Measurements from ENCODE around the gene MARCHF9. TPM values are rescaled to one million over a fixed set of nuclear protein-coding genes. Genes with fewer than 3 reads are reported as not detected.

MARCHF9 gene
- total and polyA plus RNA-seq, 2 donors (not counting 1 experiment from before 2014, with no cell fraction given) = 3.8 to 4.8 TPM

DNA sequence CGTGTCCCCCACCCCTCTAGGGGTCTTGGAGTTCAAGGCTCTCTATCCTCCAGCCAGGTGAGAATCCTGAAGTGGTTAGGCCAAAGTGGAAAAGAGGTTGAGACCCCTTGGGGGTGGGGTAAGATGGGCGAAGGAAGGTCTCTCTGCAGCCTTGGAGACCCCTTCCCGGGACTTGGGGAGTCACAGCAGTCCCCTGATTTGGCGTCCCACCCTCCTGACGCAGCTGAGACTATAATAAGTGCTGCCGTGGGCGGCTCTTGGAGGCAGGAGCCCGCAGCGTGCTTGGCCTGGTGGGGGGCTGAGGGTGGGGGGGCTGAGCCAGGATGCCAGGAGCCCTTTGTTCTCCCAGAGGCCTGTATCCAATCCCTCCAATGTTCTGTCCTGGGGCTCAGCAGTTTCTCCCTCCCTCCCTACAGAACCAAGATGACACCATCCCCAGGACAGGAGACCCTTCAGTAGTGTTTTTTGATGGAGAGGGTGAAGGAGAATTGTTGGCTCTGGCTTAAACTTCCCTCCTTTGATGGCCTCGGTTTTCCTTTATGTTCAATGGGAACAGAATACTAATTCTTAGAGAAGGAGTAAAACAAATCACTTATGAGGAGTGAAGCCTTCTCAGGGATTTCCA, 14.9 kb upstream of the MARCHF9 start:
- no peak overlapping the region for H3K27ac ChIP-seq (ENCODE audit: insufficient read depth, low read length)
- H3K4me1 ChIP-seq (ENCODE audit: control insufficient read depth, extremely low read depth, insufficient read depth, low read length) = peaks cover 3% of the 10 kb centered on the region
- no peak overlapping the region for H2AFZ ChIP-seq (ENCODE audit: low read length)
- no peaks in the 10 kb centered on the region for H4K20me1 ChIP-seq (ENCODE audit: control insufficient read depth, extremely low read depth, insufficient read depth, low read length)
- DNase-seq (ENCODE audit: low read depth in 2 of 2) = no peak
- H3K36me3 ChIP-seq (ENCODE audit: control insufficient read depth, insufficient read depth, low read length) = no peaks in the 10 kb centered on the region
- H3K4me2 ChIP-seq (ENCODE audit: extremely low read depth, insufficient read depth, low read length) = no peak overlapping the region
- no peaks in the 10 kb centered on the region for H3K79me2 ChIP-seq (ENCODE audit: control insufficient read depth, insufficient read depth, low read length)
- TF ChIP-seq, protein P1, sequence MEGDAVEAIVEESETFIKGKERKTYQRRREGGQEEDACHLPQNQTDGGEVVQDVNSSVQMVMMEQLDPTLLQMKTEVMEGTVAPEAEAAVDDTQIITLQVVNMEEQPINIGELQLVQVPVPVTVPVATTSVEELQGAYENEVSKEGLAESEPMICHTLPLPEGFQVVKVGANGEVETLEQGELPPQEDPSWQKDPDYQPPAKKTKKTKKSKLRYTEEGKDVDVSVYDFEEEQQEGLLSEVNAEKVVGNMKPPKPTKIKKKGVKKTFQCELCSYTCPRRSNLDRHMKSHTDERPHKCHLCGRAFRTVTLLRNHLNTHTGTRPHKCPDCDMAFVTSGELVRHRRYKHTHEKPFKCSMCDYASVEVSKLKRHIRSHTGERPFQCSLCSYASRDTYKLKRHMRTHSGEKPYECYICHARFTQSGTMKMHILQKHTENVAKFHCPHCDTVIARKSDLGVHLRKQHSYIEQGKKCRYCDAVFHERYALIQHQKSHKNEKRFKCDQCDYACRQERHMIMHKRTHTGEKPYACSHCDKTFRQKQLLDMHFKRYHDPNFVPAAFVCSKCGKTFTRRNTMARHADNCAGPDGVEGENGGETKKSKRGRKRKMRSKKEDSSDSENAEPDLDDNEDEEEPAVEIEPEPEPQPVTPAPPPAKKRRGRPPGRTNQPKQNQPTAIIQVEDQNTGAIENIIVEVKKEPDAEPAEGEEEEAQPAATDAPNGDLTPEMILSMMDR (conservative IDR thresholded peaks at IDR 0.05 in 1 of 2, IDR thresholded peaks at IDR 0.05 in 1 of 2; ENCODE audit: low read depth in 1 of 2, low read length in 2 of 2) = no peak
- TF ChIP-seq EZH2 (IDR thresholded peaks at IDR 0.05; ENCODE audit: low read length, missing control alignments) = no peak
- no peaks in the 10 kb centered on the region for H3K9me3 ChIP-seq (ENCODE audit: control insufficient read depth, insufficient read depth, low read depth, low read length)
- no peak overlapping the region for H3K9ac ChIP-seq (ENCODE audit: insufficient read depth, low read length)
- H3K4me3 ChIP-seq (replicated peaks in 1 of 4; ENCODE audit: control extremely low read depth in 1 of 4, insufficient read depth in 1 of 4, low read depth in 3 of 4, low read length in 4 of 4) = no peak overlapping the region
- H3K27me3 ChIP-seq (ENCODE audit: control insufficient read depth, insufficient read depth, low read length) = peaks cover 59% of the 10 kb centered on the region

DNA sequence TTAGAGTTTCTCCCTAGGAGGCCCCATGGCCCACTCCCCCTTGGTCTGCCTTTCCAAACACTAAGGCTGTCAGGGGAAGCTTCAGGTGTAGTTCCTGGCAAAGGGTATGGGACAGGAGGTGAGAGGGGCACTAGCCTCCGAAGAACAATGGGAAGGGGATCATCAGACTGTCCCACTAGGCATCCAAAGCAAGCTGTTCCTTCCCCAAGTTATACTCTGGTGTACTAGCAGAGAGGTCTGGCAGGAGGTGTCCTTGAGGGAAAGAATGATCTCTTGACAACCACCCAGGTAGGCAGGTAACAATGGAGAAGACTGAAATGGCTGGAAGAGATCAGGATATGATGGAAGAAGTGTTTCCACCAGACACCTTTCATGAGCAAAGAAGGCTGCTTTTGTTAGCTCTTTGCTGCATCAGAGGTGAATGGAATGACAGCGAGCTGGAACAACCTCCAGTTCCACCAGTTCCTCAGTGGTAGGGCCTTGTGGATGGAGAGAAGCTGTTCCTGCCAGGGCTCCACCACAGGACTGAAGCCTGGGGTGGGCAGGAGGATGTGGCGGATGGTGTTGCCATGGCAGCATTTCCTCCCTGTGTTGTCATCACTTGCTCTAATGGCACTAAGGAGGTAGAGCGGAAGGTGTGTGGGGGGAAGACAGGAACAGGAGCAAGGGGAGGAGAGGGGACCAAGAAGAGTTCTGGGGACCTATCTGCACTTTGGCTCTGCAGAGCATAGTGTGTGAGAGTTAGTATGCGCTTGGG, 14.1 kb upstream of the MARCHF9 start:
- no peak overlapping the region for H3K4me3 ChIP-seq (replicated peaks in 1 of 4; ENCODE audit: control extremely low read depth in 1 of 4, insufficient read depth in 1 of 4, low read depth in 3 of 4, low read length in 4 of 4)
- no peaks in the 10 kb centered on the region for H3K9me3 ChIP-seq (ENCODE audit: control insufficient read depth, insufficient read depth, low read depth, low read length)
- H3K4me2 ChIP-seq (ENCODE audit: extremely low read depth, insufficient read depth, low read length) = no peak overlapping the region
- no peak overlapping the region for H3K27ac ChIP-seq (ENCODE audit: insufficient read depth, low read length)
- TF ChIP-seq, protein P1 (conservative IDR thresholded peaks at IDR 0.05 in 1 of 2, IDR thresholded peaks at IDR 0.05 in 1 of 2; ENCODE audit: low read depth in 1 of 2, low read length in 2 of 2) = no peak
- H3K36me3 ChIP-seq (ENCODE audit: control insufficient read depth, insufficient read depth, low read length) = no peaks in the 10 kb centered on the region
- H3K4me1 ChIP-seq (ENCODE audit: control insufficient read depth, extremely low read depth, insufficient read depth, low read length) = peaks cover 2% of the 10 kb centered on the region
- H3K9ac ChIP-seq (ENCODE audit: insufficient read depth, low read length) = no peak overlapping the region
- no peak overlapping the region for H2AFZ ChIP-seq (ENCODE audit: low read length)
- H3K79me2 ChIP-seq (ENCODE audit: control insufficient read depth, insufficient read depth, low read length) = peaks cover 2% of the 10 kb centered on the region
- no peak for DNase-seq (ENCODE audit: low read depth in 2 of 2)
- H3K27me3 ChIP-seq (ENCODE audit: control insufficient read depth, insufficient read depth, low read length) = peaks cover 51% of the 10 kb centered on the region
- no peaks in the 10 kb centered on the region for H4K20me1 ChIP-seq (ENCODE audit: control insufficient read depth, extremely low read depth, insufficient read depth, low read length)

DNA sequence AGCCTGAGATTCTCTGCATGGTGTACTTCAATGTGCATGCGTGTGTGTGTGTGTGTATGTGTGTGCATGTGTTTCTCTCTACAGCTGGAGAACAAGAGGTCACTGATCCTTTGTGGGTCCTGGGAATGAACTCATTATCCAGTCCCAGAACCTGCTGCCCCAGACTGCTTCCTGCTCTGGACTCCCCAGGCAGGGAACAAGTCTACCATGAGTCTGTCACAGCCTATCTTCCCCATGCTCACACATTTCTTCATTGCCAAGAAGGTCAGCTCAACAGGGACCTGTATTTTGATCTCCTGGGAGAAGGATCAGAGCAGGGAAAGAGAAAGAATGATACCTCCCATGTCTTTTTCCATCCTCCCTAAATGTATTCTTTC, 13.5 kb upstream of the MARCHF9 start:
- no peak for DNase-seq (ENCODE audit: low read depth in 2 of 2)

More for the DNA sequence above, 13.5 kb upstream of the MARCHF9 start:
- peaks cover 2% of the 10 kb centered on the region for H3K79me2 ChIP-seq (ENCODE audit: control insufficient read depth, insufficient read depth, low read length)
- H3K4me3 ChIP-seq (replicated peaks in 1 of 4; ENCODE audit: control extremely low read depth in 1 of 4, insufficient read depth in 1 of 4, low read depth in 3 of 4, low read length in 4 of 4) = no peak overlapping the region
- TF ChIP-seq, protein P1 (conservative IDR thresholded peaks at IDR 0.05 in 1 of 2, IDR thresholded peaks at IDR 0.05 in 1 of 2; ENCODE audit: low read depth in 1 of 2, low read length in 2 of 2) = no peak
- no peak for TF ChIP-seq EZH2 (IDR thresholded peaks at IDR 0.05; ENCODE audit: low read length, missing control alignments)
- H3K36me3 ChIP-seq (ENCODE audit: control insufficient read depth, insufficient read depth, low read length) = peaks cover 2% of the 10 kb centered on the region
- H4K20me1 ChIP-seq (ENCODE audit: control insufficient read depth, extremely low read depth, insufficient read depth, low read length) = no peaks in the 10 kb centered on the region
- H2AFZ ChIP-seq (ENCODE audit: low read length) = no peak overlapping the region
- H3K9me3 ChIP-seq (ENCODE audit: control insufficient read depth, insufficient read depth, low read depth, low read length) = no peaks in the 10 kb centered on the region
- H3K27me3 ChIP-seq (ENCODE audit: control insufficient read depth, insufficient read depth, low read length) = peaks cover 46% of the 10 kb centered on the region
- H3K4me1 ChIP-seq (ENCODE audit: control insufficient read depth, extremely low read depth, insufficient read depth, low read length) = peaks cover 2% of the 10 kb centered on the region
- no peak overlapping the region for H3K4me2 ChIP-seq (ENCODE audit: extremely low read depth, insufficient read depth, low read length)
- H3K27ac ChIP-seq (ENCODE audit: insufficient read depth, low read length) = no peak overlapping the region
- no peak overlapping the region for H3K9ac ChIP-seq (ENCODE audit: insufficient read depth, low read length)

All from fibroblast of lung (primary cell).